Heart left ventricle (tissue), 13 donors: ENCODE measurements around the gene VASH2.

Source experiments
- CTCF ChIP-seq, 12 donors: fragments of 200-600 bp; sonication (generic) in 4 of 12; IDR thresholded peaks; one replicate each; pipeline versions ENCODE4 v1.5.0 to v1.8.0; 2018 to 2022; ENCODE audit warnings: antibody characterized with exemption in 12 of 12, mild to moderate bottlenecking in 5 of 12
- POLR2A ChIP-seq, 2 donors: fragments of 450-650 bp; IDR thresholded peaks; one replicate each; pipeline ENCODE4 v1.6.1; 2017; ENCODE audit warnings: antibody characterized with exemption in 2 of 2, mild to moderate bottlenecking in 2 of 2, moderate library complexity in 2 of 2
- donor health status: ischemic (EF 13 %, LVEDD 7.1; RV severe dilation, severe dysfunction).
- donor health status: DM: no; HTN: yes; CAD: no.
- donor health status: DM: no; HTN: no; CAD: no.
- donor health status: ischemic (EF 25% LVEDD 6.9; RV normal size, moderate dysfunction).
- donor health status: ischemic (EF 25% LVEDD 5.7; RV mildly dilated, moderate dysfunction).
- donor health status: ischemic (EF 35%, LVEDD 5.7; RV mildly dilated, moderate dysfunction).
- donor health status: nonischemic (EF 11% LVEDD 7.7; RV severe dilation, severe dysfunction).
- donor health status: DM: yes; HTN: yes; CAD: no.
- donor health status: PGD.
- donor health status: ischemic (EF 29% LVEDD 5.4; RV normal size, mild dysfunction).
- donor health status: nonischemic (EF 23%, LVEDD 6.1; RV moderate dilation, normal function).

GRCh38 chr1:212953321-212953720 is 3.0 kb downstream of the VASH2 start:
- TF ChIP-seq CTCF (IDR thresholded peaks at IDR 0.05) (no peak), POLR2A (IDR thresholded peaks at IDR 0.05) (no peak)
